ENCODE data around the gene ERCC5. TPM values are rescaled to one million over a fixed set of nuclear protein-coding genes. Genes with fewer than 3 reads are reported as not detected.

Gene ERCC5
- total and polyA plus RNA-seq, 2 experiments from 2014 or later: 31.3 to 58.7 TPM

- no peaks in the 10 kb centered on the region for H4K20me1 ChIP-seq (ENCODE audit: insufficient read depth, poor library complexity, severe bottlenecking)
- no peaks in the 10 kb centered on the region for H3K79me2 ChIP-seq
- H2AFZ ChIP-seq: no peak overlapping the region
These were observed 62.2 kb downstream of the ERCC5 start for GRCh38 chr13:102907886-102908515.

GRCh38 chr13:102909971-102910370 lies 64.1 kb downstream of the ERCC5 start:
- Histone ChIP-seq H2AFZ (no peak overlapping the region), H3K79me2 (no peaks in the 10 kb centered on the region), H3K4me2 (no peak overlapping the region), H3K9me3 (ENCODE audit: low read depth) (no peaks in the 10 kb centered on the region), H3K27ac (no peak overlapping the region), H3K27me3 (no peaks in the 10 kb centered on the region), H3K4me1 (ENCODE audit: insufficient read depth) (peaks cover 14% of the 10 kb centered on the region), H3K9me2 (replicated peaks; ENCODE audit: insufficient read depth) (no peaks in the 10 kb centered on the region), H4K20me1 (ENCODE audit: insufficient read depth, poor library complexity, severe bottlenecking) (no peaks in the 10 kb centered on the region), H3K36me3 (replicated peaks; ENCODE audit: insufficient read depth, low read depth) (no peaks in the 10 kb centered on the region), H3K4me3 (no peak overlapping the region)
- TF ChIP-seq CTCF (IDR thresholded peaks at IDR 0.05; ENCODE audit: poor library complexity) (no peak), EZH2 (IDR thresholded peaks at IDR 0.05; ENCODE audit: borderline replicate concordance) (no peak), EZH2phosphoT487 (IDR thresholded peaks at IDR 0.05; ENCODE audit: low read depth, severe bottlenecking, unreplicated experiment) (no peak)
- 82% methylated on average over 3 of the region's 3 CpGs for WGBS (ENCODE audit: low lambda C conversion rate, missing lambda C conversion rate)
- no peak for DNase-seq (ENCODE audit: low spot score)

More at GRCh38 chr13:102907886-102908515, 62.2 kb downstream of the ERCC5 start:
- no peak overlapping the region for H3K4me2 ChIP-seq
- H3K27me3 ChIP-seq: no peaks in the 10 kb centered on the region
- 80% methylated on average over 4 of the region's 4 CpGs for WGBS (ENCODE audit: low lambda C conversion rate, missing lambda C conversion rate)
- DNase-seq (ENCODE audit: low spot score): no peak
- H3K36me3 ChIP-seq (replicated peaks; ENCODE audit: insufficient read depth, low read depth): no peaks in the 10 kb centered on the region
- H3K9me2 ChIP-seq (replicated peaks; ENCODE audit: insufficient read depth): no peaks in the 10 kb centered on the region
- H3K9me3 ChIP-seq (ENCODE audit: low read depth): no peaks in the 10 kb centered on the region
- TF ChIP-seq EZH2 (IDR thresholded peaks at IDR 0.05; ENCODE audit: borderline replicate concordance) (no peak), CTCF (IDR thresholded peaks at IDR 0.05; ENCODE audit: poor library complexity) (no peak), EZH2phosphoT487 (IDR thresholded peaks at IDR 0.05; ENCODE audit: low read depth, severe bottlenecking, unreplicated experiment) (no peak)
- H3K4me1 ChIP-seq (ENCODE audit: insufficient read depth): peaks cover 11% of the 10 kb centered on the region
- H3K4me3 ChIP-seq: no peak overlapping the region
- H3K27ac ChIP-seq: peak overlapping the region; percentile 28

GRCh38 chr13:102911336-102911735 lies 65.5 kb downstream of the ERCC5 start:
- Histone ChIP-seq H3K9me2 (replicated peaks; ENCODE audit: insufficient read depth) (no peaks in the 10 kb centered on the region), H3K4me2 (no peak overlapping the region), H3K9me3 (ENCODE audit: low read depth) (no peaks in the 10 kb centered on the region), H3K79me2 (no peaks in the 10 kb centered on the region), H3K27ac (no peak overlapping the region), H3K27me3 (no peaks in the 10 kb centered on the region), H3K36me3 (replicated peaks; ENCODE audit: insufficient read depth, low read depth) (no peaks in the 10 kb centered on the region), H2AFZ (no peak overlapping the region), H3K4me1 (ENCODE audit: insufficient read depth) (peaks cover 14% of the 10 kb centered on the region), H3K4me3 (no peak overlapping the region), H4K20me1 (ENCODE audit: insufficient read depth, poor library complexity, severe bottlenecking) (no peaks in the 10 kb centered on the region)
- WGBS (ENCODE audit: low lambda C conversion rate, missing lambda C conversion rate): 65% methylated on average over 6 of the region's 6 CpGs
- no peak for TF ChIP-seq CTCF (IDR thresholded peaks at IDR 0.05; ENCODE audit: poor library complexity)
- TF ChIP-seq EZH2phosphoT487 (IDR thresholded peaks at IDR 0.05; ENCODE audit: low read depth, severe bottlenecking, unreplicated experiment): no peak
- TF ChIP-seq EZH2 (IDR thresholded peaks at IDR 0.05; ENCODE audit: borderline replicate concordance): no peak
- DNase-seq (ENCODE audit: low spot score): peak; percentile 13
